H9 (cell line): ENCODE measurements around the gene CARD11. TPM values are rescaled to one million over a fixed set of nuclear protein-coding genes. Genes with fewer than 3 reads are reported as not detected.

Experiments used
- DNase-seq: peaks from one replicate; pipeline ENCODE4 v3.0.0-alpha.2; 2017
- H2AFZ ChIP-seq: one replicate; pipeline ENCODE4 v1.6.1; 2013; ENCODE audit warnings: mild to moderate bottlenecking, low read length, control low read depth, moderate library complexity
- H2AK5ac ChIP-seq: 2 replicates; pipeline ENCODE4 v1.6.1; 2013; ENCODE audit warnings: low read length, control low read depth, mixed read lengths; ENCODE audit not compliant: insufficient read length
- H2BK120ac ChIP-seq: one replicate; pipeline ENCODE4 v1.6.1; 2013; ENCODE audit warnings: low read depth, mild to moderate bottlenecking, low read length, control low read depth, inconsistent platforms; ENCODE audit not compliant: poor library complexity, severe bottlenecking
- H2BK12ac ChIP-seq: 2 replicates; pipeline ENCODE4 v1.6.1; 2013; ENCODE audit warnings: low read length, control low read depth, mixed read lengths, low read depth; ENCODE audit not compliant: insufficient read length
- H2BK15ac ChIP-seq: 2 replicates; pipeline ENCODE4 v1.6.1; 2013; ENCODE audit warnings: low read depth, low read length, control low read depth
- H2BK20ac ChIP-seq: one replicate; pipeline ENCODE4 v1.6.1; 2013; ENCODE audit warnings: low read depth, mild to moderate bottlenecking, low read length, control low read depth, inconsistent platforms; ENCODE audit not compliant: poor library complexity, severe bottlenecking
- H2BK5ac ChIP-seq: 2 replicates; pipeline ENCODE4 v1.6.1; 2013; ENCODE audit warnings: low read length, control low read depth, mixed read lengths; ENCODE audit not compliant: insufficient read length
- H3K14ac ChIP-seq: 2 replicates; pipeline ENCODE4 v1.6.1; 2013; ENCODE audit warnings: low read length, control low read depth; ENCODE audit not compliant: insufficient read depth
- H3K18ac ChIP-seq: 2 replicates; pipeline ENCODE4 v1.6.1; 2013; ENCODE audit warnings: low read depth, mild to moderate bottlenecking, mixed read lengths, low read length, control low read depth; ENCODE audit not compliant: insufficient read length
- H3K23ac ChIP-seq: 2 replicates; pipeline ENCODE4 v1.6.1; 2013; ENCODE audit warnings: low read length, control low read depth, mixed read lengths, low read depth; ENCODE audit not compliant: insufficient read length
- H3K23me2 ChIP-seq: 2 replicates; pipeline ENCODE4 v1.6.1; 2013; ENCODE audit warnings: low read depth, mild to moderate bottlenecking, mixed read lengths, low read length, control low read depth; ENCODE audit not compliant: insufficient read length, poor library complexity, severe bottlenecking
- H3K27ac ChIP-seq: 2 replicates; pipeline ENCODE4 v1.5.1; 2013; ENCODE audit warnings: low read length, control low read depth, mixed read lengths, low read depth; ENCODE audit not compliant: insufficient read length
- H3K27me3 ChIP-seq: 2 replicates; pipeline ENCODE4 v1.6.1; 2013; ENCODE audit warnings: low read length, control low read depth, inconsistent platforms; ENCODE audit not compliant: insufficient read depth
- H3K4ac ChIP-seq: 2 replicates; pipeline ENCODE4 v1.6.1; 2013; ENCODE audit warnings: low read depth, mild to moderate bottlenecking, control low read depth, inconsistent platforms, low read length, moderate library complexity
- H3K4me1 ChIP-seq: 2 replicates; pipeline ENCODE4 v1.6.1; 2013; ENCODE audit warnings: low read length, control low read depth, inconsistent platforms; ENCODE audit not compliant: insufficient read depth
- H3K4me2 ChIP-seq: 2 replicates; pipeline ENCODE4 v1.6.1; 2013; ENCODE audit warnings: low read length, control low read depth, mixed read lengths; ENCODE audit not compliant: insufficient read length, insufficient read depth
- H3K56ac ChIP-seq: 2 replicates; pipeline ENCODE4 v1.6.1; 2013; ENCODE audit warnings: low read depth, mild to moderate bottlenecking, mixed read lengths, low read length, control low read depth; ENCODE audit not compliant: insufficient read length
- H3K79me1 ChIP-seq: 2 replicates; pipeline ENCODE4 v1.6.1; 2013; ENCODE audit warnings: low read depth, mild to moderate bottlenecking, moderate library complexity, low read length, control low read depth, inconsistent platforms; ENCODE audit not compliant: insufficient read depth, poor library complexity, severe bottlenecking
- H3K79me2 ChIP-seq: 2 replicates; pipeline ENCODE4 v1.6.1; 2013; ENCODE audit warnings: low read length, control low read depth, inconsistent platforms; ENCODE audit not compliant: insufficient read depth
- H3K9ac ChIP-seq: 2 replicates; pipeline ENCODE4 v1.6.1; 2013; ENCODE audit warnings: low read length, control low read depth, mixed read lengths; ENCODE audit not compliant: insufficient read length; ENCODE audit errors: extremely low read depth
- H3K9me3 ChIP-seq: one replicate; pipeline ENCODE4 v1.6.1; 2013; ENCODE audit warnings: low read depth, low read length, inconsistent platforms; ENCODE audit not compliant: control insufficient read depth
- H3T11ph ChIP-seq: one replicate; pipeline ENCODE4 v1.6.1; 2013; ENCODE audit warnings: mild to moderate bottlenecking, low read length, control low read depth, inconsistent platforms
- H4K20me1 ChIP-seq: one replicate; pipeline ENCODE4 v1.6.1; 2013; ENCODE audit not compliant: control insufficient read depth, insufficient read length, insufficient read depth
- H4K5ac ChIP-seq: 2 replicates; pipeline ENCODE4 v1.6.1; 2013; ENCODE audit warnings: low read depth, mild to moderate bottlenecking, mixed read lengths, low read length, control low read depth; ENCODE audit not compliant: insufficient read length
- H4K8ac ChIP-seq: replicated peaks from 2 replicates; pipeline ENCODE4 v1.6.1; 2013; ENCODE audit warnings: low read length, control low read depth, mixed read lengths, low read depth; ENCODE audit not compliant: insufficient read length
- H4K91ac ChIP-seq: 2 replicates; pipeline ENCODE4 v1.6.1; 2013; ENCODE audit warnings: low read depth, mild to moderate bottlenecking, moderate library complexity, mixed read lengths, low read length, control low read depth; ENCODE audit not compliant: insufficient read length
- H3K27ac Mint-ChIP-seq, 3 experiments: 2 replicates in 2 of 3; 3 replicates in 1 of 3; pipeline ENCODE4 v1.8.0; 2020 to 2021; ENCODE audit warnings: mixed read lengths in 3 of 3, mild to moderate bottlenecking in 1 of 3, moderate library complexity in 1 of 3
- H3K27me3 Mint-ChIP-seq: 2 replicates; pipeline ENCODE4 v1.8.0; 2021; ENCODE audit warnings: low read depth, mild to moderate bottlenecking, moderate library complexity, mixed read lengths
- H3K36me3 Mint-ChIP-seq, 3 experiments: 2 replicates in 2 of 3; 3 replicates in 1 of 3; pipeline ENCODE4 v1.8.0; 2020 to 2021; ENCODE audit warnings: low read depth in 3 of 3, mixed read lengths in 3 of 3; ENCODE audit not compliant: insufficient read depth in 1 of 3
- H3K4me1 Mint-ChIP-seq, 2 experiments: 2 replicates each; pipeline ENCODE4 v1.8.0; 2020; ENCODE audit warnings: mixed read lengths in 2 of 2
- H3K4me3 Mint-ChIP-seq, 2 experiments: 2 replicates in 1 of 2; 3 replicates in 1 of 2; pipeline ENCODE4 v1.8.0; 2020 to 2021; ENCODE audit warnings: mild to moderate bottlenecking in 2 of 2, mixed read lengths in 2 of 2, moderate library complexity in 1 of 2
- H3K9me3 Mint-ChIP-seq, 2 experiments: 2 replicates in 1 of 2; 3 replicates in 1 of 2; pipeline ENCODE4 v1.8.0; 2020; ENCODE audit warnings: mild to moderate bottlenecking in 2 of 2, mixed read lengths in 2 of 2, moderate library complexity in 1 of 2
- WGBS: extraction: QIAGEN DNeasy Blood & Tissue Kit; methylation state at CpG from one replicate; pipeline ENCODE4 v1.1.7; 2013; ENCODE audit warnings: missing lambda C conversion rate, low lambda C conversion rate, mixed read lengths; ENCODE audit not compliant: insufficient read length; ENCODE audit errors: extremely low coverage; 5-methylcytosine and 5-hydroxymethylcytosine counted together
- total RNA-seq: library from RNA; stranded (reverse); gene quantifications from 2 replicates; pipeline ENCODE4 v1.2.1, GENCODE V29; 2021
- TF ChIP-seq, protein P1 (sequence below): fragments of 200-600 bp; sonication (generic); conservative IDR thresholded peaks from 3 replicates; pipeline ENCODE4 v1.8.0; 2021; ENCODE audit warnings: antibody characterized with exemption, mild to moderate bottlenecking

Gene CARD11
- total RNA-seq, 1 experiment from 2014 or later = 20.0 TPM

- no peak overlapping the region for H3K4ac ChIP-seq
- Mint-ChIP-seq H3K27me3 (peaks cover 2% of the 10 kb centered on the region), H3K4me3 (no peak overlapping the region), H3K27ac (no peak overlapping the region), H3K36me3 (peaks cover 0 to 1% (median 0%) of the 10 kb centered on the region in 3 experiments; a peak in 2 of 7 replicates), H3K4me1 (peaks cover 4 to 12% of the 10 kb centered on the region in 2 experiments; a peak in 3 of 4 replicates), H3K9me3 (peaks cover 0 to 2% of the 10 kb centered on the region in 2 experiments; a peak in 1 of 5 replicates)
- no peaks in the 10 kb centered on the region for H3K27me3 ChIP-seq
- H2AFZ ChIP-seq = no peak overlapping the region
- no peak overlapping the region for H2BK5ac ChIP-seq
- no peaks in the 10 kb centered on the region for H3K79me2 ChIP-seq
- no peak overlapping the region for H3K27ac ChIP-seq
- no peaks in the 10 kb centered on the region for H3K9me3 ChIP-seq
- H4K20me1 ChIP-seq = no peaks in the 10 kb centered on the region
- H3K14ac ChIP-seq = no peak overlapping the region
- H3K56ac ChIP-seq = no peak overlapping the region
- no peak overlapping the region for H3K18ac ChIP-seq
- H2AK5ac ChIP-seq = no peak overlapping the region
- H3K4me2 ChIP-seq = no peak overlapping the region
- no CpG with 5 or more reads among the region's 9 CpGs for WGBS
- no peak overlapping the region for H4K8ac ChIP-seq
- no peak overlapping the region for H4K5ac ChIP-seq
- H3K4me1 ChIP-seq = no peaks in the 10 kb centered on the region
- H2BK12ac ChIP-seq = no peak overlapping the region
- H2BK20ac ChIP-seq = no peak overlapping the region
- H3K79me1 ChIP-seq = no peaks in the 10 kb centered on the region
- no peak overlapping the region for H3T11ph ChIP-seq
- H2BK120ac ChIP-seq = no peak overlapping the region
- no peaks in the 10 kb centered on the region for H3K23me2 ChIP-seq
- TF ChIP-seq, protein P1, sequence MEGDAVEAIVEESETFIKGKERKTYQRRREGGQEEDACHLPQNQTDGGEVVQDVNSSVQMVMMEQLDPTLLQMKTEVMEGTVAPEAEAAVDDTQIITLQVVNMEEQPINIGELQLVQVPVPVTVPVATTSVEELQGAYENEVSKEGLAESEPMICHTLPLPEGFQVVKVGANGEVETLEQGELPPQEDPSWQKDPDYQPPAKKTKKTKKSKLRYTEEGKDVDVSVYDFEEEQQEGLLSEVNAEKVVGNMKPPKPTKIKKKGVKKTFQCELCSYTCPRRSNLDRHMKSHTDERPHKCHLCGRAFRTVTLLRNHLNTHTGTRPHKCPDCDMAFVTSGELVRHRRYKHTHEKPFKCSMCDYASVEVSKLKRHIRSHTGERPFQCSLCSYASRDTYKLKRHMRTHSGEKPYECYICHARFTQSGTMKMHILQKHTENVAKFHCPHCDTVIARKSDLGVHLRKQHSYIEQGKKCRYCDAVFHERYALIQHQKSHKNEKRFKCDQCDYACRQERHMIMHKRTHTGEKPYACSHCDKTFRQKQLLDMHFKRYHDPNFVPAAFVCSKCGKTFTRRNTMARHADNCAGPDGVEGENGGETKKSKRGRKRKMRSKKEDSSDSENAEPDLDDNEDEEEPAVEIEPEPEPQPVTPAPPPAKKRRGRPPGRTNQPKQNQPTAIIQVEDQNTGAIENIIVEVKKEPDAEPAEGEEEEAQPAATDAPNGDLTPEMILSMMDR = no peak
- DNase-seq = no peak
- no peak overlapping the region for H3K23ac ChIP-seq
- no peak overlapping the region for H4K91ac ChIP-seq
- no peak overlapping the region for H3K9ac ChIP-seq
- no peak overlapping the region for H2BK15ac ChIP-seq
Observed at GRCh38 chr7:3082831-3083230, 39.2 kb upstream of the CARD11 start.
